GM12873 (cell line): ENCODE data around the gene ENTPD2.

Experiments used
- TF ChIP-seq, protein P1 (sequence below): IDR thresholded peaks from 2 replicates; pipeline ENCODE4 v1.5.1; 2012; ENCODE audit warnings: low read depth, mild to moderate bottlenecking, moderate library complexity, low read length, control low read depth; ENCODE audit not compliant: insufficient read depth; ENCODE audit errors: missing control alignments

The ENTPD2 gene

DNA sequence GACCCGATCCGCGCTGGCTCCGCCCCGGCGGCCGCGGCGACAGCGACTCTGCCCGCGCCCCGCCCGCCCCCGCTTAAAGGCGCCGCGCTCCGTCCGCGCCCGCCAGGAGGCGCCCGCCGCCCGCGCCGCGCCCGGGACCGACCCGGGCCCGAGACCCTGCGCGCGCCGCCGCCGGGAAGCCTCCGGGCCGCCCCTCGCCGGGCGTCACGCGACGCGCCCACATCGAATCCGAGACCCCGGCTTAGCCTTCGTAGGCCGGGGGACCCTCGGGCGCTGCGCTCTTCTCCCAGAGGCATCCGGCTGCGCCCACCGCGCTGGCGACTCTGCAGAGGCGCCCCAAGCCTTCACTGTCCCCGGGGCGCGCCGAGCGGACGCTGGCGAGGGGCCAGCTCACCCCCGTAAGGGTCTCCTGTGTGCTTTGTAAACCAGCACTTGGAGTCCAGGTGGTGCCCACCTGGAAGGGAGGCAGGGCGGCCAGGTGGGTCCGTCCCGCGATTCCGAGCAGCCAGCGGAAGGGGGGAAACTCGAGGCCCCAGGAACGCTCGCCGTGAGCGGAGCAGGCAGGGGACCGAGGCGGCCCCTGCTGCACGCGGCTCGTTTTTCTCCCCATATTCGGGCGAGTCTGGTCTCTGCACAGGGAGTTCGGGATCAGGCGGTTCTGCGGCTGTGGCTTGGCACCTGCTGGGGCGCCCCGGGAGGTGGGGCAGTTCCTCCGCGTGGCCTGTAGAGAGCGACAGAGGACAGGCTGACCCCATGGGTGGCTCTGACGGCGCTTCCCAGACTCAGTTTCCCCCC, 25.4 kb downstream of the ENTPD2 start:
- TF ChIP-seq, protein P1, sequence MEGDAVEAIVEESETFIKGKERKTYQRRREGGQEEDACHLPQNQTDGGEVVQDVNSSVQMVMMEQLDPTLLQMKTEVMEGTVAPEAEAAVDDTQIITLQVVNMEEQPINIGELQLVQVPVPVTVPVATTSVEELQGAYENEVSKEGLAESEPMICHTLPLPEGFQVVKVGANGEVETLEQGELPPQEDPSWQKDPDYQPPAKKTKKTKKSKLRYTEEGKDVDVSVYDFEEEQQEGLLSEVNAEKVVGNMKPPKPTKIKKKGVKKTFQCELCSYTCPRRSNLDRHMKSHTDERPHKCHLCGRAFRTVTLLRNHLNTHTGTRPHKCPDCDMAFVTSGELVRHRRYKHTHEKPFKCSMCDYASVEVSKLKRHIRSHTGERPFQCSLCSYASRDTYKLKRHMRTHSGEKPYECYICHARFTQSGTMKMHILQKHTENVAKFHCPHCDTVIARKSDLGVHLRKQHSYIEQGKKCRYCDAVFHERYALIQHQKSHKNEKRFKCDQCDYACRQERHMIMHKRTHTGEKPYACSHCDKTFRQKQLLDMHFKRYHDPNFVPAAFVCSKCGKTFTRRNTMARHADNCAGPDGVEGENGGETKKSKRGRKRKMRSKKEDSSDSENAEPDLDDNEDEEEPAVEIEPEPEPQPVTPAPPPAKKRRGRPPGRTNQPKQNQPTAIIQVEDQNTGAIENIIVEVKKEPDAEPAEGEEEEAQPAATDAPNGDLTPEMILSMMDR, result peak; percentile 73

GRCh38 chr9:137027369-137028262, 26.2 kb downstream of the ENTPD2 start, which contains the start of gene ABCA2:
TSS of gene ABCA2 (minus strand) at chr9:137028237. CDS start at chr9:137028140, 97 bp downstream.
- TF ChIP-seq, protein P1, result no peak

DNA sequence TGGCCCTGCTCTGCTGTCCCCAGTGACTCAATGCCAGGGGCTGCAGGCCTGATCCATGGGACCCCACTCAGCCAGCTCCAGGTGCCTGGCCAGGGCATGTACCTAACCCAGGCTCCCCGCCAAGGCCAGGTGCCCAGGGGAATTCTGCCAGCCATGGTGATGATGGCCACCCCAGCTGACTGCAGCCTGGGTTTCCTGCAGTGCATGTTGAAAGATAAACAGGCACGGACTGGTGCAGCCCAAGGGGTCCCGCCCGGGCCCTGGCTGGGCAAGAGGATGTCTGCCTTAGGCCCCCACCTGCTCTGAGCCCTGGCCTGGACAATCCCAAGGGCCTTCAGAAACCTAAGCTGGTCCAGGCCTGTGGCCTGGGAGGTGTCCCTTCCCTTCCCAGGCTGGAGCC, 27.0 kb downstream of the ENTPD2 start:
- TF ChIP-seq, protein P1, result no peak

DNA sequence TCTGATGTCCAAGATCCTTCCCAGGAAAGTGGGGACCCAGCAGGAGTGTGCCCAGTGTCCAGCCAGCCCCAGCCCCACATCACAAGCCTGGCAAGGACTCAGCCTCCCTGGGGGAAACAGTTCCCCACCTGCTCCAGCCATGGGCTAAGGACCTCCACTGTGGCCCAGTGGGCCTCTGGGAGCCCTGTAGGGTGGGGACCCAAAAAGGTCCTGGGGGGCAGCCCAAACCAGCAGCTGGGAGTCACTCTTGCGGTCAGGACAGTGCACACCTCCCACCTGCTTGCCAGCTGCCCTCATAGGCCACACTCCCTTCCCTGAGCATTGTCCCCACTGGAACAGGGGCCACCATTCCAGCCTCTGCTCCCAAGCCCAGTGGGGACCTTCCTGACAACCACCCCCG, 27.5 kb downstream of the ENTPD2 start:
- TF ChIP-seq, protein P1, result no peak

DNA sequence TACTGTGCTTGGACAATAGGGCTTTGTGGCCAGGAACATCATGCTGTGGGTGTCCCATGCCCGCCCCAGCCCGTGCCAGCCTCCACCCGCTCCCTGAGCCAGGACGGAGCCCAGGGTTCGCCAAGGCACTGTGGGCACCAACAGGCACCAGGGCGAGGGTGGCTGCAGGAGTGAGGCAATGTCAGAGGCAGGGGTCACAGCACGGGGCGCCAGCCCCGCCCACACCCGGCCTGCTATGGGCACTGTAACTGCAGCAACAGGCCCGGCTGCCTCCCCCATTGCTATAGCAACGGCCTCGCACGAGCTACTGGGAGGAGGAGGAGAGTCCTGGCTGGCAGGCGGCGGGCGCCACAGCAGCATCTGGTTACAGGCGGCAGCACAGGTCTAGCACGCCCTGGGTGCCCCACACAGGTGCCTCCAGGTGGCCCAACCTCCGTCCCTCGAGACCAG, 28.3 kb downstream of the ENTPD2 start:
- TF ChIP-seq, protein P1, result no peak

DNA sequence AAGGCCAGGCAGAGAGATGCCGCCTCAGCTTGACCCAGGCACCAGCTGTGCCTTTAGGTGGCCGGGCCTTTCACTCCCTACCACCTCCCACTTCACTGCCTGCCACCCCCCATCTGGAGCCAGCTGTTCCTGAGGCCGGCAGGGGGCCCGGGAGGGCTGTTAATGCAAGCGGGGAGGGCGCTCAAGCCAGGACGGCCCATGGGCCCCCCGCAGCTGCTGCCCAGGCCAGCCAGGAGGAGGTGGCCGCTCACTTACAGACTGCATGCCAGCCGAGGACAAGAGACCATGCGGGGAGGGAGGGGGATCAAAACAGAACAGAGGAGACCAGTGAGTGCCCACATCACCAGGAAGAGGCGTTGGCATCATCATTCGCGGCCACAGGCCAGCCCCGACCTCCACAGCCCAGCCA, 30.3 kb downstream of the ENTPD2 start:
- TF ChIP-seq, protein P1, result no peak

DNA sequence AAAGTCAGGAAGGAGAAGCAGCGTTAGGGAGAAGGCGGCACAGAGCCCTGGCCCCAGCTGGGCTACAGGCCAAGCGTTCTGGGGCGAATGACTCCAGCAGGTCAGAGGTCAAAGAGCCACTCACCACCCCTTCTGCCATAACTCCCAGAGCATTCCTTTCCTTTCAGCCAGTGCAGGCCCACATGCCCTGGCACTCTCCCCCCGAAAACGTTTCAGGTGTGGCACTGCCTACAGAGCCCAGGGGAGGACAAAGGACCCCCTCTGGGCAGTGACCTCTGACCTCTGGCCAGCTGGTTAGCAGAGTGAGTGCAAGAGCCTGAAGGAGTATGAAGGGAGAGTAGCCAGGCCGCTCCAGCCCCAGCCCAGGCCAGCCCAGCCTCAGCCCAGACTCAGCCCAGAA, 30.7 kb downstream of the ENTPD2 start:
- TF ChIP-seq, protein P1, result no peak
